Upper lobe of left lung (tissue), 4 donors: Measurements from ENCODE around the gene NR1H4.

Experiments
- EP300 ChIP-seq, 4 donors: sonication (generic); formaldehyde crosslinking; IDR thresholded peaks; one replicate each; pipeline ENCODE4 v1.5.1; 2017; ENCODE audit warnings: antibody characterized with exemption in 4 of 4, control low read depth in 2 of 4
- POLR2A ChIP-seq, 4 donors: fragments of 450-650 bp; IDR thresholded peaks; one replicate each; pipeline ENCODE4 v1.5.1; 2016 to 2017; ENCODE audit warnings: antibody characterized with exemption in 4 of 4, mild to moderate bottlenecking in 2 of 4
- TF ChIP-seq, protein P1 (sequence below), 6 experiments: fragments of 450-650 bp in 4 of 6; fragments of 200-600 bp in 2 of 6; sonication (generic) in 2 of 6; IDR thresholded peaks; one replicate each; pipeline ENCODE4 v1.5.1; 2016 to 2019; ENCODE audit warnings: antibody characterized with exemption in 6 of 6

GRCh38 chr12:100499416-100499815 is 25.8 kb downstream of the NR1H4 start:
- TF ChIP-seq, protein P1, sequence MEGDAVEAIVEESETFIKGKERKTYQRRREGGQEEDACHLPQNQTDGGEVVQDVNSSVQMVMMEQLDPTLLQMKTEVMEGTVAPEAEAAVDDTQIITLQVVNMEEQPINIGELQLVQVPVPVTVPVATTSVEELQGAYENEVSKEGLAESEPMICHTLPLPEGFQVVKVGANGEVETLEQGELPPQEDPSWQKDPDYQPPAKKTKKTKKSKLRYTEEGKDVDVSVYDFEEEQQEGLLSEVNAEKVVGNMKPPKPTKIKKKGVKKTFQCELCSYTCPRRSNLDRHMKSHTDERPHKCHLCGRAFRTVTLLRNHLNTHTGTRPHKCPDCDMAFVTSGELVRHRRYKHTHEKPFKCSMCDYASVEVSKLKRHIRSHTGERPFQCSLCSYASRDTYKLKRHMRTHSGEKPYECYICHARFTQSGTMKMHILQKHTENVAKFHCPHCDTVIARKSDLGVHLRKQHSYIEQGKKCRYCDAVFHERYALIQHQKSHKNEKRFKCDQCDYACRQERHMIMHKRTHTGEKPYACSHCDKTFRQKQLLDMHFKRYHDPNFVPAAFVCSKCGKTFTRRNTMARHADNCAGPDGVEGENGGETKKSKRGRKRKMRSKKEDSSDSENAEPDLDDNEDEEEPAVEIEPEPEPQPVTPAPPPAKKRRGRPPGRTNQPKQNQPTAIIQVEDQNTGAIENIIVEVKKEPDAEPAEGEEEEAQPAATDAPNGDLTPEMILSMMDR (IDR thresholded peaks at IDR 0.05) = no peak
- TF ChIP-seq POLR2A (IDR thresholded peaks at IDR 0.05) (no peak), EP300 (IDR thresholded peaks at IDR 0.05) (no peak)
